CD8-positive, alpha-beta memory T cell (primary cell): ENCODE results near the gene TMA16. TPM values are rescaled to one million over a fixed set of nuclear protein-coding genes. Genes with fewer than 3 reads are reported as not detected.

Source experiments
- CTCF ChIA-PET: fragments of 350-600 bp; sonication (Branson Sonifier 250); formaldehyde crosslinking; loops from one replicate; lab custom pipeline; 2021; ENCODE audit warnings: antibody characterized with exemption; lab: Charles Lee
- POLR2A ChIA-PET: fragments of 350-600 bp; sonication (Branson Sonifier 250); formaldehyde crosslinking; loops from one replicate; lab custom pipeline; 2021; ENCODE audit warnings: antibody characterized with exemption; lab: Charles Lee
- DNase-seq, 5 donors: peaks; one replicate each; pipeline versions ENCODE4 v3.0.0 to v3.0.0-alpha.2; 2020 to 2022; ENCODE audit warnings: mixed read lengths in 1 of 5
- H3K27ac ChIP-seq: one replicate; pipeline ENCODE4 v1.7.0; 2013; ENCODE audit warnings: low read depth, mild to moderate bottlenecking, low read length, moderate library complexity
- H3K27me3 ChIP-seq: 2 replicates; pipeline ENCODE4 v1.7.0; 2013; ENCODE audit warnings: low read length, mild to moderate bottlenecking; ENCODE audit not compliant: insufficient read depth, poor library complexity, severe bottlenecking
- H3K36me3 ChIP-seq: 2 replicates; pipeline ENCODE4 v1.7.0; 2013; ENCODE audit warnings: mild to moderate bottlenecking, low read length, moderate library complexity; ENCODE audit not compliant: insufficient read depth
- H3K4me1 ChIP-seq: 2 replicates; pipeline ENCODE4 v1.7.0; 2013; ENCODE audit warnings: mild to moderate bottlenecking, low read length, moderate library complexity; ENCODE audit not compliant: insufficient read depth
- H3K4me3 ChIP-seq: 2 replicates; pipeline ENCODE4 v1.7.0; 2013; ENCODE audit warnings: mild to moderate bottlenecking, low read length
- H3K9me3 ChIP-seq: 2 replicates; pipeline ENCODE4 v1.7.0; 2013; ENCODE audit warnings: mild to moderate bottlenecking, low read length
- H3K27ac Mint-ChIP-seq, 8 donors: one replicate each; pipeline ENCODE4 v1.8.0; 2020 to 2021; ENCODE audit warnings: mixed read lengths in 8 of 8, mild to moderate bottlenecking in 6 of 8, inconsistent platforms in 3 of 8, moderate library complexity in 3 of 8
- H3K27me3 Mint-ChIP-seq, 2 donors: one replicate each; pipeline ENCODE4 v1.8.0; 2020 to 2021; ENCODE audit warnings: mixed read lengths in 2 of 2, mild to moderate bottlenecking in 1 of 2, moderate library complexity in 1 of 2
- H3K36me3 Mint-ChIP-seq, 3 donors: one replicate each; pipeline ENCODE4 v1.8.0; 2020 to 2021; ENCODE audit warnings: mixed read lengths in 3 of 3, inconsistent platforms in 1 of 3, mild to moderate bottlenecking in 1 of 3
- H3K4me1 Mint-ChIP-seq, 3 donors: one replicate each; pipeline ENCODE4 v1.8.0; 2020 to 2021; ENCODE audit warnings: mixed read lengths in 3 of 3, inconsistent platforms in 1 of 3, mild to moderate bottlenecking in 1 of 3
- H3K4me3 Mint-ChIP-seq, 7 donors: one replicate each; pipeline ENCODE4 v1.8.0; 2020 to 2021; ENCODE audit warnings: mixed read lengths in 7 of 7, mild to moderate bottlenecking in 6 of 7, moderate library complexity in 4 of 7, inconsistent platforms in 2 of 7
- H3K9me3 Mint-ChIP-seq, 5 donors: one replicate each; pipeline ENCODE4 v1.8.0; 2020 to 2022; ENCODE audit warnings: mixed read lengths in 5 of 5, mild to moderate bottlenecking in 3 of 5, moderate library complexity in 2 of 5, inconsistent platforms in 1 of 5
- polyA plus RNA-seq: library from polyadenylated mRNA; unstranded; fragments of 300-500 nt; fragmentation: Illumina TruSeq; gene quantifications from one replicate; pipeline ENCODE4 v1.2.3, GENCODE V29; 2021
- total RNA-seq, 2 experiments: library from RNA; stranded (reverse); gene quantifications; one replicate each; pipeline ENCODE4 v1.2.3, GENCODE V29; 2021

The TMA16 gene
- total and polyA plus RNA-seq, 3 experiments from 2014 or later: 17.2 to 55.9 (median 52.9) TPM

DNA sequence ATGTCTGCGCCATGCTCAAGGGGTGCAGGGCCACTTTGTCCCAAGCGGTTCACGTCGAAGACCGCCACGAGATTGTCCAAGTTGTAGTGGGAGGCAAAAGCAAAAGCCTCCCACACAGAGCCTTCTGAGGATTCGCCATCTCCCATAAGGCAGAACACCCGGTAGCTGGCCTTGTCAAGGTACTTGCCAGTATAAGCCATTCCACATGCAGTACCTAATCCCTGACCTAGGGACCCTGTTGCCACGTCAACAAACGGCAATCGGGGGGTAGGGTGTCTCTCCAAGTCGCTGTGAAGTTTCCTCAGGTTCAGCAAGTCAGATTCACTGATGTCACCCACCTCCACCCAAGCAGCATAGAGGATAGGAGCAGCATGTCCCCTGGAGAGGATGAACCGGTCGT lies 21.4 kb upstream of the TMA16 start:
- no peak for DNase-seq
- no peaks in the 10 kb centered on the region for H3K27me3 ChIP-seq
- no peaks in the 10 kb centered on the region for H3K4me1 Mint-ChIP-seq
- H3K27me3 Mint-ChIP-seq: peaks cover 0 to 24% of the 10 kb centered on the region in 2 donors
- no peak overlapping the region for H3K4me3 Mint-ChIP-seq
- no peaks in the 10 kb centered on the region for H3K36me3 Mint-ChIP-seq
- no peaks in the 10 kb centered on the region for H3K9me3 Mint-ChIP-seq
- H3K9me3 ChIP-seq: no peaks in the 10 kb centered on the region
- ChIA-PET CTCF (no interaction called here), POLR2A (no interaction called here)
- no peak overlapping the region for H3K4me3 ChIP-seq
- H3K4me1 ChIP-seq: no peaks in the 10 kb centered on the region
- H3K27ac Mint-ChIP-seq: no peak overlapping the region
- H3K36me3 ChIP-seq: no peaks in the 10 kb centered on the region
- no peak overlapping the region for H3K27ac ChIP-seq

- Histone ChIP-seq H3K4me1 (no peaks in the 10 kb centered on the region), H3K27ac (no peak within 1 kb of the TSS), H3K4me3 (no peak within 1 kb of the TSS), H3K9me3 (no peaks in the 10 kb centered on the region), H3K36me3 (no peaks in the 10 kb centered on the region), H3K27me3 (no peaks in the 10 kb centered on the region)
- Mint-ChIP-seq H3K4me3 (no peak within 1 kb of the TSS), H3K4me1 (no peaks in the 10 kb centered on the region), H3K27ac (no peak within 1 kb of the TSS), H3K36me3 (no peaks in the 10 kb centered on the region), H3K27me3 (peaks cover 0 to 22% of the 10 kb centered on the region in 2 donors), H3K9me3 (no peaks in the 10 kb centered on the region)
- POLR2A ChIA-PET: no interaction called here
- CTCF ChIA-PET: no interaction called here
- no peak for DNase-seq
Observed at GRCh38 chr4:163473576-163473975, 20.9 kb upstream of the TMA16 start, which contains the start of gene TKTL2. TSS of gene TKTL2 (minus strand) at chr4:163473754. CDS start at chr4:163473734, 20 bp downstream.

- no peaks in the 10 kb centered on the region for H3K4me1 Mint-ChIP-seq
- no peak overlapping the region for H3K4me3 ChIP-seq
- H3K9me3 ChIP-seq: no peaks in the 10 kb centered on the region
- H3K27me3 Mint-ChIP-seq: peaks cover 0 to 22% of the 10 kb centered on the region in 2 donors
- no peaks in the 10 kb centered on the region for H3K36me3 Mint-ChIP-seq
- no peak for DNase-seq
- no peak overlapping the region for H3K27ac Mint-ChIP-seq
- no peaks in the 10 kb centered on the region for H3K4me1 ChIP-seq
- no peaks in the 10 kb centered on the region for H3K27me3 ChIP-seq
- POLR2A ChIA-PET: no interaction called here
- H3K9me3 Mint-ChIP-seq: no peaks in the 10 kb centered on the region
- CTCF ChIA-PET: interaction anchor here (0.8 kb wide), 1 partner anchor 76 kb away, joined by 4 read pairs; no protein-coding TSS in a partner anchor
- H3K27ac ChIP-seq: no peak overlapping the region
- H3K36me3 ChIP-seq: no peaks in the 10 kb centered on the region
- no peak overlapping the region for H3K4me3 Mint-ChIP-seq
Observed at GRCh38 chr4:163474027-163474426, 20.5 kb upstream of the TMA16 start.

DNA sequence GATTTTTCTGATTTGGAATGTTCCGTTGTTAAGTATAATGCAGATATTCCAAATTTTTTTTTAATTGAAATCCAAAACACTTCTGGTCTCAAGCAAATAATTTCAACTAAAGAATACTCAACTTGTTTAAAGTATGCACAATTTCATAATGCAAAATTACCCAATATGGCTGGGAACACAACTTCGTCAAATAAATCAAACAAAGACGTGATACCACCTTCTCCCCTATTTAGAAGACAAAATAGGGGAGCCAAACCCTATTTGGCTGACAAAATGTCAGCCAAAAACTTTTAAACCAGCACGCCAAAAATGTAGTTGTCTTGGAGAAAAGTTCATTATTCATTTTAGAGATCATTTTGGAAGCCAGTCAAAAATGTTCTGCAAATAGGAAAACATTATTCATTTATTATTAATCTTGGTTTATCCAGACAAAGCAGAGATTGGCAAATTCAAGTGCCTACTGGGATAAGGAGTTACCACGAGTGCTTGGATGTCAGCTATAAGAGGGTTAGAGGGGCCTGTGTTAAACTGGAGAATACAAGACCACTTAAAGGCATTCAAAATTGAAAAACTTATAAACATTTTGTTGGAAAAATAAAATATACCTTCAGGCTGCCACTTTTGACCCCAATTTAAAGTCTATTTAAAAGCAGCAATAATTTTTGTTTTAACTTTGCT lies 17.6 kb upstream of the TMA16 start:
- Histone ChIP-seq H3K27me3 (no peaks in the 10 kb centered on the region), H3K36me3 (no peaks in the 10 kb centered on the region), H3K9me3 (no peaks in the 10 kb centered on the region), H3K4me1 (no peaks in the 10 kb centered on the region), H3K27ac (no peak overlapping the region), H3K4me3 (no peak overlapping the region)
- ChIA-PET POLR2A (no interaction called here), CTCF (no interaction called here)
- no peak for DNase-seq
- H3K36me3 Mint-ChIP-seq: no peaks in the 10 kb centered on the region
- peaks cover 5 to 25% of the 10 kb centered on the region in 2 donors for H3K27me3 Mint-ChIP-seq
- no peaks in the 10 kb centered on the region for H3K4me1 Mint-ChIP-seq
- H3K4me3 Mint-ChIP-seq: no peak overlapping the region
- H3K9me3 Mint-ChIP-seq: no peaks in the 10 kb centered on the region
- H3K27ac Mint-ChIP-seq: no peak overlapping the region

- Histone ChIP-seq H3K9me3 (no peaks in the 10 kb centered on the region), H3K27me3 (no peaks in the 10 kb centered on the region)
Observed at GRCh38 chr4:163482190-163482589, 12.3 kb upstream of the TMA16 start.

DNA sequence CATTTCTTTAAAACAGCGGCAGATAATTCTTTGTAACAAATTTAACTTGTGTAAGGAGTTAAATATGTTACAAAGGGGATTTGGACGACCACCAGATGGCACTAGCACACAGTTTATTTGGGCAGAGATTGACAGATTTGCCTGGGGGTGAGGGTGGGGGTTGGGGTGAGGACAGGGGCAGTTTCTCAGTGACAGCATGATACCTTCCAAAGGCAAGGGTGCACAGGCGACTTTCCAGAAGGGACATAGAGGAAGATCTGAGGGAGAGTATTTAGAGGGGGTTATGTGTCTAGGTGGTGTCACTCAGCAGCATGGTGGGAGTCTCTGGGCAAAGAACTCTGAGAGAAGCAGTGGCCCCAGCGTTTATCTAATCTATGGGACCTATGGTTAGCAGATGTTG lies 9.6 kb upstream of the TMA16 start:
- ChIA-PET CTCF (interaction anchor here (1.0 to 4.2 kb wide), 8 partner anchors 11 to 70 kb away, joined by 3 to 65 read pairs (median 4); no protein-coding TSS in a partner anchor), POLR2A (interaction anchor here (1.4 kb wide), 1 partner anchor 9 kb away, joined by 3 read pairs; no protein-coding TSS in a partner anchor)
- Mint-ChIP-seq H3K4me1 (no peaks in the 10 kb centered on the region), H3K36me3 (no peaks in the 10 kb centered on the region), H3K27me3 (peaks cover 9 to 26% of the 10 kb centered on the region in 2 donors), H3K4me3 (no peak overlapping the region), H3K9me3 (no peaks in the 10 kb centered on the region), H3K27ac (no peak overlapping the region)
- H3K4me1 ChIP-seq: no peaks in the 10 kb centered on the region
- H3K27me3 ChIP-seq: no peaks in the 10 kb centered on the region
- H3K27ac ChIP-seq: no peak overlapping the region
- no peaks in the 10 kb centered on the region for H3K36me3 ChIP-seq
- H3K4me3 ChIP-seq: no peak overlapping the region
- no peaks in the 10 kb centered on the region for H3K9me3 ChIP-seq
- DNase-seq: peak; percentile 26 to 63 (median 38)

More at GRCh38 chr4:163482190-163482589, 12.3 kb upstream of the TMA16 start:
- ChIA-PET CTCF (interaction anchor here (1.4 to 1.7 kb wide), 2 partner anchors 61 to 66 kb away, joined by 4 read pairs; no protein-coding TSS in a partner anchor), POLR2A (no interaction called here)
- no peak overlapping the region for H3K27ac ChIP-seq
- H3K4me1 ChIP-seq: no peaks in the 10 kb centered on the region
- Mint-ChIP-seq H3K9me3 (no peaks in the 10 kb centered on the region), H3K36me3 (no peaks in the 10 kb centered on the region), H3K4me1 (no peaks in the 10 kb centered on the region), H3K27ac (no peak overlapping the region), H3K4me3 (no peak overlapping the region), H3K27me3 (peaks cover 5 to 11% of the 10 kb centered on the region in 2 donors)
- H3K4me3 ChIP-seq: no peak overlapping the region
- no peaks in the 10 kb centered on the region for H3K36me3 ChIP-seq
- DNase-seq: no peak

- Histone ChIP-seq H3K4me3 (no peak overlapping the region), H3K4me1 (no peaks in the 10 kb centered on the region), H3K27ac (no peak overlapping the region), H3K9me3 (no peaks in the 10 kb centered on the region), H3K36me3 (no peaks in the 10 kb centered on the region), H3K27me3 (no peaks in the 10 kb centered on the region)
- ChIA-PET POLR2A (interaction anchor here (1.4 kb wide), 1 partner anchor 8 kb away, joined by 3 read pairs; no protein-coding TSS in a partner anchor), CTCF (interaction anchor here (1.1 to 4.2 kb wide), 7 partner anchors 10 to 70 kb away, joined by 3 to 65 read pairs (median 4); no protein-coding TSS in a partner anchor)
- Mint-ChIP-seq H3K4me3 (no peak overlapping the region), H3K27ac (no peak overlapping the region), H3K27me3 (peaks cover 8 to 25% of the 10 kb centered on the region in 2 donors), H3K4me1 (no peaks in the 10 kb centered on the region), H3K9me3 (no peaks in the 10 kb centered on the region), H3K36me3 (no peaks in the 10 kb centered on the region)
- no peak for DNase-seq
Observed at GRCh38 chr4:163485589-163485988, 8.9 kb upstream of the TMA16 start.

DNA sequence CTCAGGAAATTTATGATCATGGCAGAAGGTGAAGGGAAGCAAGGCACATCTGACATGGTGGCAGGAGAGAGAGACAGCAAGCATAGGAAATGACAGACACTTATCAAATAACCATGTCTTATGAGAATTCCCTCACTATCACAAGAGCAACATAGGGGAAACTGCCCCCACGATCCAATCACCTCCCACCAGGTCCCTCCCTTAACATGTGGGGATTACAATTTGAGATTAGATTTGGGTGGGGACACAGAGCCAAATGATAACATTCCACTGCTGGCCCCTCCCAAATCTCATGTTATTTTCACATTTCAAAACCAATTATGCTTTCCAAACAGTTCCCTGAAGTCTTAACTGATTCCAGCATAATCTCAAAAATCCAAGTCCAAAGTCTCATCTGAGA lies 8.2 kb upstream of the TMA16 start:
- POLR2A ChIA-PET: interaction anchor here (1.4 kb wide), 1 partner anchor 8 kb away, joined by 3 read pairs; no protein-coding TSS in a partner anchor
- Mint-ChIP-seq H3K36me3 (no peaks in the 10 kb centered on the region), H3K9me3 (no peaks in the 10 kb centered on the region), H3K27me3 (peaks cover 4 to 17% of the 10 kb centered on the region in 2 donors), H3K4me3 (no peak overlapping the region), H3K4me1 (no peaks in the 10 kb centered on the region), H3K27ac (no peak overlapping the region)
- Histone ChIP-seq H3K4me3 (no peak overlapping the region), H3K9me3 (no peaks in the 10 kb centered on the region), H3K27me3 (no peaks in the 10 kb centered on the region), H3K27ac (no peak overlapping the region), H3K36me3 (no peaks in the 10 kb centered on the region), H3K4me1 (no peaks in the 10 kb centered on the region)
- CTCF ChIA-PET: interaction anchor here (1.1 to 4.2 kb wide), 6 partner anchors 10 to 69 kb away, joined by 3 to 65 read pairs (median 4); no protein-coding TSS in a partner anchor
- DNase-seq: no peak
